Stimulated activated CD4-positive, alpha-beta T cell treated with anti-CD3 and anti-CD28 coated beads, Interleukin-12 subunit alpha, Interleukin-12 subunit beta, amount 100 ng/mL, for 4 hours (primary cell): ENCODE results near the gene APOE.

Source experiments
- DNase-seq: peaks from one replicate; pipeline ENCODE4 v3.0.0-alpha.2; 2020

Gene APOE

GRCh38 chr19:44954649-44955504, 49.3 kb downstream of the APOE start, which contains the start of gene CLPTM1:
CLPTM1 (plus strand) TSS chr19:44955380; CDS start chr19:44955396, 16 bp downstream.
- peak; percentile 98 for DNase-seq

GRCh38 chr19:44955505-44956439, 50.2 kb downstream of the APOE start:
- DNase-seq, result no peak

GRCh38 chr19:44957526-44957925, 51.9 kb downstream of the APOE start:
- DNase-seq, result no peak

GRCh38 chr19:44958090-44958489, 52.5 kb downstream of the APOE start:
- DNase-seq, result no peak
